ENCODE data around the gene PARP14.

DNA sequence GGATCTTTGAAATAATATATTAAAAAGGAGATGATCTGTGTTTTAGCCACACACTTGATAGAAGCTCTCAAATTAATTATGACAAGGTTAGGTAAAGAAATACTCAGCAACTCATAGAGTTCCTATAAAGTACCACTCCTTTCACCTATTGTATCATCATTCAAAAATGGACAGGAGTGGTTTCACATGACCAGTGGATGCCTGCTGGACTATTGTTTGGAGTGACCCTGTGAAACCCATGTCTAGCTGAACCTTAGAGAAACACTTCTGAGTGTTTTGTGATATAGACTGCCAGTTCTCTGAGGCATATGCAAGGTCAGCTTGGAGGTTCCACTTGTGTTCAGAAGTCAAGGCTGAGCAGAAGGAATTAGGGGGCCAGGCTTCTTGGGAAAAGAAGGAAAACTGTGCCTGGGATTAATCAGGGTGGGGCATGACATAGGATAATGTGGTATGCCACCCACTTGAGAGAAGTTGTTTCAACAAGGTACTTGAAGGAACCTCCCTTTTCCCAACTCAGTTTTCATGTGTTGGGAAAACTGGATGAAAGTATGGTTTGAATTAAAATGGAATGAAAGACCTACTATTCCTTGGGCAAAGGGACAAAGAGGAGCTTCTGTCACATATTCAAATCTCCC, 15.4 kb downstream of the PARP14 start:
- TF ChIP-seq, protein P1, sequence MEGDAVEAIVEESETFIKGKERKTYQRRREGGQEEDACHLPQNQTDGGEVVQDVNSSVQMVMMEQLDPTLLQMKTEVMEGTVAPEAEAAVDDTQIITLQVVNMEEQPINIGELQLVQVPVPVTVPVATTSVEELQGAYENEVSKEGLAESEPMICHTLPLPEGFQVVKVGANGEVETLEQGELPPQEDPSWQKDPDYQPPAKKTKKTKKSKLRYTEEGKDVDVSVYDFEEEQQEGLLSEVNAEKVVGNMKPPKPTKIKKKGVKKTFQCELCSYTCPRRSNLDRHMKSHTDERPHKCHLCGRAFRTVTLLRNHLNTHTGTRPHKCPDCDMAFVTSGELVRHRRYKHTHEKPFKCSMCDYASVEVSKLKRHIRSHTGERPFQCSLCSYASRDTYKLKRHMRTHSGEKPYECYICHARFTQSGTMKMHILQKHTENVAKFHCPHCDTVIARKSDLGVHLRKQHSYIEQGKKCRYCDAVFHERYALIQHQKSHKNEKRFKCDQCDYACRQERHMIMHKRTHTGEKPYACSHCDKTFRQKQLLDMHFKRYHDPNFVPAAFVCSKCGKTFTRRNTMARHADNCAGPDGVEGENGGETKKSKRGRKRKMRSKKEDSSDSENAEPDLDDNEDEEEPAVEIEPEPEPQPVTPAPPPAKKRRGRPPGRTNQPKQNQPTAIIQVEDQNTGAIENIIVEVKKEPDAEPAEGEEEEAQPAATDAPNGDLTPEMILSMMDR (IDR thresholded peaks at IDR 0.05), result no peak
- TF ChIP-seq POLR2A (IDR thresholded peaks at IDR 0.05), result no peak
